ENCODE measurements around the gene STING1. TPM values are rescaled to one million over a fixed set of nuclear protein-coding genes. Genes with fewer than 3 reads are reported as not detected.
A peak's percentile ranks its signal among the peaks of the same experiment; 100 is the strongest.

STING1 gene
- total and polyA plus RNA-seq, 2 donors (not counting 3 experiments of a cell fraction or from before 2014, with no cell fraction given), result 108 to 143 TPM

DNA sequence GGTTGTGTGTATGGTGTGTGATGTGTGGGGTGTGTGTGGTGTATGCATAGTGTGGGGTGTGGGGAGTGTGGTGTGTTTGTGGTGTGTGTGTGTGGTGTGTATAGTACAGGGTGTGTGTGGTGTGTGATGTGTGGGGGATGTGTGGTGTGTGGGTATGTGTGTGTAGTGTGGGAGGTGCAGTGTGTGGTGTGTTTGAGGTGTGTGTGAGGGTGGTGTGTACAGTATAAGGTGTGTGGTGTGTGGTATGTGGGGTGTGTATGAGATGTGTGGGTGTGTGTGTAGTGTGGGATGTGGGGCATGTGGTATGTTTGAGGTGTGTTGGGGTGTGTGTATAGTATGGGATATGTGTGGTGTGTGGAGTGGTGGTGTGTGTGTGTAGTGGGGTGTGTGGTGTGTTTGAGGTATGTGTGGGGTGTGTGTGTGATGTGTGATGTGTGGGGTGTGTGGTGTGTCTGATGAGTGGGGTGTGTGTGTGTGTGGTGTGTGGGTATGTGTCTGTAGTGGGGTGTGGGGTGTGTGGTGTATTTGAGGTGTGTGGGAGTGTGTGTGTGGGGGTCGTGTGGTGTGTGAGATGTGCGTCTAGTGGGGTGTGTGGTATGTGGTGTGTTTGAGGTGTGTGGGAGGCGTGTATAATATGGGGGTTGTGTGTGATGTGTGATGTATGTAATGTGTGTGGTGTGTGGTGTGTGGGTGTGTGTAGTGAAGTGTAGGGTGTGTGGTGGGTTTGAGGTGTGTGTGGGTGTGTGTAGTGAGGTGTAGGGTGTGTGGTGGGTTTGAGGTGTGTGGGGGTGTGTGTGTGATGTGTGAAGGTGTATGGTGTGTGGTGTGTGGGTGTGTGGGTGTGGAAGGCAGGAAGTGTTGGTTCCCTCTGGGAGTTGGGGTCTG, 28.6 kb downstream of the STING1 start:
- H4K20me1 ChIP-seq (replicated peaks; ENCODE audit: control insufficient read depth, extremely low read depth, insufficient read depth, low read length), result no peaks in the 10 kb centered on the region
- H3K4me3 ChIP-seq (replicated peaks in 1 of 3; ENCODE audit: insufficient read depth in 1 of 3, low read depth in 1 of 3, low read length in 3 of 3), result no peak overlapping the region
- no TSS peak for BruUV-seq (replicated peaks)
- DNase-seq (ENCODE audit: low read depth, low spot score) (no peak), FAIRE-seq (no peak)
- ChIA-PET POLR2A (no interaction called here), CTCF (no interaction called here)
- H2AFZ ChIP-seq (ENCODE audit: low read depth, low read length), result no peak overlapping the region
- no peaks in the 10 kb centered on the region for H3K9me3 ChIP-seq (replicated peaks; ENCODE audit: control insufficient read depth, insufficient read depth, low read length)
- H3K27ac ChIP-seq (ENCODE audit: insufficient read depth, low read depth, low read length), result no peak overlapping the region
- no peak overlapping the region for H3K9ac ChIP-seq (replicated peaks; ENCODE audit: extremely low read depth, insufficient read depth, low read length)
- no peak for TF ChIP-seq FOS (IDR thresholded peaks at IDR 0.05; ENCODE audit: borderline replicate concordance, insufficient read depth, low read length)
- TF ChIP-seq, protein P1, sequence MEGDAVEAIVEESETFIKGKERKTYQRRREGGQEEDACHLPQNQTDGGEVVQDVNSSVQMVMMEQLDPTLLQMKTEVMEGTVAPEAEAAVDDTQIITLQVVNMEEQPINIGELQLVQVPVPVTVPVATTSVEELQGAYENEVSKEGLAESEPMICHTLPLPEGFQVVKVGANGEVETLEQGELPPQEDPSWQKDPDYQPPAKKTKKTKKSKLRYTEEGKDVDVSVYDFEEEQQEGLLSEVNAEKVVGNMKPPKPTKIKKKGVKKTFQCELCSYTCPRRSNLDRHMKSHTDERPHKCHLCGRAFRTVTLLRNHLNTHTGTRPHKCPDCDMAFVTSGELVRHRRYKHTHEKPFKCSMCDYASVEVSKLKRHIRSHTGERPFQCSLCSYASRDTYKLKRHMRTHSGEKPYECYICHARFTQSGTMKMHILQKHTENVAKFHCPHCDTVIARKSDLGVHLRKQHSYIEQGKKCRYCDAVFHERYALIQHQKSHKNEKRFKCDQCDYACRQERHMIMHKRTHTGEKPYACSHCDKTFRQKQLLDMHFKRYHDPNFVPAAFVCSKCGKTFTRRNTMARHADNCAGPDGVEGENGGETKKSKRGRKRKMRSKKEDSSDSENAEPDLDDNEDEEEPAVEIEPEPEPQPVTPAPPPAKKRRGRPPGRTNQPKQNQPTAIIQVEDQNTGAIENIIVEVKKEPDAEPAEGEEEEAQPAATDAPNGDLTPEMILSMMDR (IDR thresholded peaks at IDR 0.05; ENCODE audit: extremely low read depth in 1 of 2, insufficient read depth in 1 of 2, low read depth in 1 of 2, low read length in 2 of 2), result no peak
- TF ChIP-seq JUN (IDR thresholded peaks at IDR 0.05; ENCODE audit: borderline replicate concordance, insufficient read depth, insufficient read length, low read depth), result no peak
- no peak for TF ChIP-seq GATA2 (IDR thresholded peaks at IDR 0.05; ENCODE audit: insufficient read depth, insufficient read length, low read depth, low read length)
- TF ChIP-seq POLR2AphosphoS5 (IDR thresholded peaks at IDR 0.05; ENCODE audit: insufficient read depth, low read depth, low read length), result peak; percentile 17
- no peak for TF ChIP-seq EZH2 (IDR thresholded peaks at IDR 0.05; ENCODE audit: borderline replicate concordance, low read depth, low read length, severe bottlenecking)
- TF ChIP-seq POLR2A (IDR thresholded peaks at IDR 0.05; ENCODE audit: low read depth, low read length), result no peak
- dilution Hi-C loops (cut with MboI; ENCODE audit: extremely low pct_ligation_motif_present, low sequenced_read_pairs) (no loop called here), intact Hi-C loops (cut with micrococcal nuclease) (no loop called here)
- H3K9me1 ChIP-seq (replicated peaks; ENCODE audit: control insufficient read depth, extremely low read depth, insufficient read depth, low read length), result no peaks in the 10 kb centered on the region
- H3K27me3 ChIP-seq (ENCODE audit: control insufficient read depth in 2 of 2, insufficient read depth in 2 of 2, low read length in 2 of 2), result no peaks in the 10 kb centered on the region
- H3K79me2 ChIP-seq (ENCODE audit: control insufficient read depth, insufficient read depth, low read length), result peaks cover 35% of the 10 kb centered on the region
- H3K4me1 ChIP-seq (ENCODE audit: control insufficient read depth, extremely low read depth, insufficient read depth, low read length), result peaks cover 3% of the 10 kb centered on the region
- peaks cover 45 to 64% of the 10 kb centered on the region in 2 experiments for H3K36me3 ChIP-seq (ENCODE audit: control insufficient read depth in 2 of 2, extremely low read depth in 1 of 2, insufficient read depth in 2 of 2, low read length in 2 of 2)
- H3K4me2 ChIP-seq (ENCODE audit: insufficient read depth, low read length), result no peak overlapping the region

Measured in endothelial cell of umbilical vein (primary cell).